ENCODE data around the gene NEURL2. TPM values are rescaled to one million over a fixed set of nuclear protein-coding genes. Genes with fewer than 3 reads are reported as not detected.
A peak's percentile ranks its signal among the peaks of the same experiment; 100 is the strongest.

Gene NEURL2
- total and polyA plus RNA-seq, 10 of the 15 experiments (the other 5 are each of a cell fraction or from before 2014, with no cell fraction given), result 0.53 to 7.0 (median 2.7) TPM

DNA sequence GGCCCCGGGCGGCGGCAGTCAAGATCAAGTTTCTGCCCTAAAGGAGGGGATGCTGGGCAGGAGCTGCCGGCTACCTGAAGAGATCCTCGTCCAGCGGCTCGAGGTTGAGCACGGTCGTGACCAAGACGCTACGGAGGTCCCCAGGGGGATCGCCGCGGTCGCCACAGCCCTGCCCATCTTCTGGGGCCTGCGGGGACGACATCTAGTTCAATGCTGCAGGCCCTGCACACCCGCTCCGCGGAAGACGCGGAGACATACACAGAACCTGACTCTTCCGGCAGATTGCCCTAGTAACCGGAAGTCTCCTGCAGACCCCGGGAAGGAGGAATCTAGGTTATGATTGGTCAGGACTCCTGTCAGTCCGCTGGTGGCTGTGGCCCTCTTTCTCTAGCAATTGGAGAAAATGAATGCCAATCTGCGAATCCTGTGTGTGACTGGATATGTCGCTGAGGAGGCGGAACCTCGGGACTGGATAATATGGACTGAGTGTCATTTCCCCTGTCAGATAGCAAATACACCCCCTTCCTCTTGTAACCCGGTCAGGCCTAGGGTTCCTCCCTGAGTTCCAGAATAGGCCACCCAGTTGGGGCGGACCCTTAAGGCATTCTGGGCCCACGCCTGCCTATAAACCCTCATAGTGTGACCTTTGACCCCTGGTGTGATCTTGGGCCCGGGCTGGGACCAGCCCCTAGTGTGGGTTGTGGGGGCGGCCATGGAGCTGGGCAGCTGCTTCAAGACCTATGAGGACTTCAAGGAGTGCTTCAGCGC, 33.7 kb downstream of the NEURL2 start, which contains the start of the genes ACOT8 and ZSWIM3 (continued):
- TF ChIP-seq ZBTB11 (CRISPR knock-in tag; IDR thresholded peaks at IDR 0.05), result no peak
- TF ChIP-seq E2F4 (IDR thresholded peaks at IDR 0.05; ENCODE audit: low read depth, low read length), result peak; percentile 39; the same call in 1 of the 2 replicates
- 0 out of 2 replicates have a peak, but pooled peaks have one; percentile 32 for TF ChIP-seq JUND (IDR thresholded peaks at IDR 0.05; ENCODE audit: low read depth, low read length)
- TF ChIP-seq ESRRA (IDR thresholded peaks at IDR 0.05; ENCODE audit: low read length), result peak; percentile 74; the same call in 1 of the 2 replicates
- no peak for TF ChIP-seq USF2 (IDR thresholded peaks at IDR 0.05; ENCODE audit: borderline replicate concordance, low read depth, low read length)
- no peak; the same call in 1 of the 2 replicates for TF ChIP-seq HCFC1 (IDR thresholded peaks at IDR 0.05; ENCODE audit: low read length)
- peak; percentile 45; the same call in 1 of the 2 replicates for TF ChIP-seq CREM (IDR thresholded peaks at IDR 0.05; ENCODE audit: low read depth)
- TF ChIP-seq BCL11A (IDR thresholded peaks at IDR 0.05; ENCODE audit: low read depth, low read length), result no peak
- no peak for TF ChIP-seq NFIC (IDR thresholded peaks at IDR 0.05; ENCODE audit: low read depth, low read length)
- TF ChIP-seq, protein P1, sequence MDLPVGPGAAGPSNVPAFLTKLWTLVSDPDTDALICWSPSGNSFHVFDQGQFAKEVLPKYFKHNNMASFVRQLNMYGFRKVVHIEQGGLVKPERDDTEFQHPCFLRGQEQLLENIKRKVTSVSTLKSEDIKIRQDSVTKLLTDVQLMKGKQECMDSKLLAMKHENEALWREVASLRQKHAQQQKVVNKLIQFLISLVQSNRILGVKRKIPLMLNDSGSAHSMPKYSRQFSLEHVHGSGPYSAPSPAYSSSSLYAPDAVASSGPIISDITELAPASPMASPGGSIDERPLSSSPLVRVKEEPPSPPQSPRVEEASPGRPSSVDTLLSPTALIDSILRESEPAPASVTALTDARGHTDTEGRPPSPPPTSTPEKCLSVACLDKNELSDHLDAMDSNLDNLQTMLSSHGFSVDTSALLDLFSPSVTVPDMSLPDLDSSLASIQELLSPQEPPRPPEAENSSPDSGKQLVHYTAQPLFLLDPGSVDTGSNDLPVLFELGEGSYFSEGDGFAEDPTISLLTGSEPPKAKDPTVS (IDR thresholded peaks at IDR 0.05; ENCODE audit: low read depth, low read length), result no peak
- TF ChIP-seq RAD21 (IDR thresholded peaks at IDR 0.05; ENCODE audit: insufficient read depth, low read depth, low read length), result no peak
- TF ChIP-seq CHD4 (IDR thresholded peaks at IDR 0.05), result no peak
- TF ChIP-seq EED (IDR thresholded peaks at IDR 0.05; ENCODE audit: low read depth), result no peak
- no peak for TF ChIP-seq ZNF384 (IDR thresholded peaks at IDR 0.05; ENCODE audit: borderline replicate concordance, low read depth, low read length)
- TF ChIP-seq, protein P2, sequence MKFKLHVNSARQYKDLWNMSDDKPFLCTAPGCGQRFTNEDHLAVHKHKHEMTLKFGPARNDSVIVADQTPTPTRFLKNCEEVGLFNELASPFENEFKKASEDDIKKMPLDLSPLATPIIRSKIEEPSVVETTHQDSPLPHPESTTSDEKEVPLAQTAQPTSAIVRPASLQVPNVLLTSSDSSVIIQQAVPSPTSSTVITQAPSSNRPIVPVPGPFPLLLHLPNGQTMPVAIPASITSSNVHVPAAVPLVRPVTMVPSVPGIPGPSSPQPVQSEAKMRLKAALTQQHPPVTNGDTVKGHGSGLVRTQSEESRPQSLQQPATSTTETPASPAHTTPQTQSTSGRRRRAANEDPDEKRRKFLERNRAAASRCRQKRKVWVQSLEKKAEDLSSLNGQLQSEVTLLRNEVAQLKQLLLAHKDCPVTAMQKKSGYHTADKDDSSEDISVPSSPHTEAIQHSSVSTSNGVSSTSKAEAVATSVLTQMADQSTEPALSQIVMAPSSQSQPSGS (IDR thresholded peaks at IDR 0.05; ENCODE audit: low read length), result no peak
- TF ChIP-seq EZH2 (IDR thresholded peaks at IDR 0.05; ENCODE audit: borderline replicate concordance, control insufficient read depth, low read depth, low read length), result no peak
- TF ChIP-seq NR2F1 (conservative IDR thresholded peaks at IDR 0.05), result peak; percentile 100
- TF ChIP-seq NKRF (conservative IDR thresholded peaks at IDR 0.05), result peak; percentile 76
- TF ChIP-seq RELA (IDR thresholded peaks at IDR 0.05; ENCODE audit: borderline replicate concordance, partially characterized antibody), result peak; percentile 26
